Hematopoietic multipotent progenitor cell treated with erythropoietin and hydrocortisone succinate and interleukin-3 and kit ligand, for 8 days (in vitro differentiated cells): ENCODE data around the gene RIMKLB.
"Not testable (repeated sequence)": the region's sequence is repeated elsewhere in the genome, so short reads cannot be mapped to it uniquely, and the experiment has no call there.

Source experiments
- DNase-seq: peaks from one replicate; pipeline ENCODE4 v3.0.0-alpha.2; 2015

RIMKLB gene

GRCh38 chr12:8695116-8695515 lies 2.7 kb upstream of the RIMKLB start:
- DNase-seq = no peak

- DNase-seq = peak; percentile 22
These were observed 1.2 kb upstream of the RIMKLB start for GRCh38 chr12:8696442-8697090.

- peak; percentile 78 for DNase-seq
These were observed 693 bp upstream of the RIMKLB start for GRCh38 chr12:8697120-8697475.

GRCh38 chr12:8698132-8698851 lies 501 bp downstream of the RIMKLB start:
- DNase-seq = no peak

GRCh38 chr12:8698879-8699278 lies 1.1 kb downstream of the RIMKLB start:
- DNase-seq = peak; percentile 32

GRCh38 chr12:8699714-8700113 lies 1.9 kb downstream of the RIMKLB start:
- peak; percentile 46 for DNase-seq

- DNase-seq = no peak
These were observed 3.4 kb downstream of the RIMKLB start for GRCh38 chr12:8701046-8701660.

- no peak for DNase-seq
These were observed 4.4 kb downstream of the RIMKLB start for GRCh38 chr12:8702159-8702558.

GRCh38 chr12:8709124-8709830 lies 11.5 kb downstream of the RIMKLB start:
- peak; percentile 59 for DNase-seq

- DNase-seq = no peak
These were observed 14.8 kb downstream of the RIMKLB start for GRCh38 chr12:8712572-8712971.

- no peak for DNase-seq
These were observed 24.6 kb downstream of the RIMKLB start for GRCh38 chr12:8722286-8722800.

- DNase-seq = no peak
These were observed 37.1 kb downstream of the RIMKLB start for GRCh38 chr12:8734873-8735381.

- no peak for DNase-seq
These were observed 44.7 kb downstream of the RIMKLB start for GRCh38 chr12:8742501-8742900.

GRCh38 chr12:8743121-8743520 lies 45.3 kb downstream of the RIMKLB start:
- not testable (repeated sequence) for DNase-seq

- not testable (repeated sequence) for DNase-seq
These were observed 47.8 kb downstream of the RIMKLB start for GRCh38 chr12:8745631-8746030.

- no peak for DNase-seq
These were observed 48.3 kb downstream of the RIMKLB start for GRCh38 chr12:8746046-8746445.

GRCh38 chr12:8760076-8760475 lies 62.3 kb downstream of the RIMKLB start:
- DNase-seq = not testable (repeated sequence)

GRCh38 chr12:8762701-8763100 lies 64.9 kb downstream of the RIMKLB start:
- not testable (repeated sequence) for DNase-seq

GRCh38 chr12:8766121-8766520 lies 68.3 kb downstream of the RIMKLB start:
- not testable (repeated sequence) for DNase-seq

GRCh38 chr12:8770499-8770898 lies 72.7 kb downstream of the RIMKLB start:
- no peak for DNase-seq

GRCh38 chr12:8771072-8771471 lies 73.3 kb downstream of the RIMKLB start:
- DNase-seq = no peak

- DNase-seq = no peak
These were observed 75.7 kb downstream of the RIMKLB start for GRCh38 chr12:8773461-8773860.

- peak; percentile 6 for DNase-seq
These were observed 81.5 kb downstream of the RIMKLB start for GRCh38 chr12:8779281-8779680.
